Measurements from ENCODE around the gene THRAP3. TPM values are rescaled to one million over a fixed set of nuclear protein-coding genes. Genes with fewer than 3 reads are reported as not detected.

The THRAP3 gene
- total and polyA plus RNA-seq, 2 donors (not counting 3 experiments of a cell fraction or from before 2014, with no cell fraction given), result 38.0 to 144 TPM

GRCh38 chr1:36238433-36238832, 14.2 kb downstream of the THRAP3 start:
- TF ChIP-seq, protein P1, sequence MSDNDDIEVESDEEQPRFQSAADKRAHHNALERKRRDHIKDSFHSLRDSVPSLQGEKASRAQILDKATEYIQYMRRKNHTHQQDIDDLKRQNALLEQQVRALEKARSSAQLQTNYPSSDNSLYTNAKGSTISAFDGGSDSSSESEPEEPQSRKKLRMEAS (IDR thresholded peaks at IDR 0.05; ENCODE audit: insufficient read depth, insufficient read length), result no peak
- TF ChIP-seq GATA2 (IDR thresholded peaks at IDR 0.05; ENCODE audit: insufficient read depth, insufficient read length, low read depth, low read length), result no peak
- TF ChIP-seq JUN (IDR thresholded peaks at IDR 0.05; ENCODE audit: borderline replicate concordance, insufficient read depth, insufficient read length, low read depth), result no peak
- TF ChIP-seq FOS (IDR thresholded peaks at IDR 0.05; ENCODE audit: borderline replicate concordance, insufficient read depth, low read length), result no peak
- TF ChIP-seq EZH2 (IDR thresholded peaks at IDR 0.05; ENCODE audit: borderline replicate concordance, low read depth, low read length, severe bottlenecking), result no peak
- TF ChIP-seq CTCF (IDR thresholded peaks at IDR 0.05; ENCODE audit: extremely low read depth in 1 of 2, insufficient read depth in 1 of 2, low read depth in 1 of 2, low read length in 2 of 2), result no peak
- no peak for TF ChIP-seq POLR2AphosphoS5 (IDR thresholded peaks at IDR 0.05; ENCODE audit: insufficient read depth, low read depth, low read length)
- no peak for TF ChIP-seq POLR2A (IDR thresholded peaks at IDR 0.05; ENCODE audit: low read depth, low read length)
- no peak for TF ChIP-seq MYC (IDR thresholded peaks at IDR 0.05; ENCODE audit: low read depth, low read length)
- no TSS peak for BruUV-seq (replicated peaks)
- Histone ChIP-seq H3K9ac (replicated peaks; ENCODE audit: extremely low read depth, insufficient read depth, low read length) (no peak overlapping the region), H3K36me3 (ENCODE audit: control insufficient read depth in 2 of 2, extremely low read depth in 1 of 2, insufficient read depth in 2 of 2, low read length in 2 of 2) (peaks cover 4 to 8% of the 10 kb centered on the region in 2 experiments), H2AFZ (ENCODE audit: low read depth, low read length) (no peak overlapping the region), H3K9me1 (replicated peaks; ENCODE audit: control insufficient read depth, extremely low read depth, insufficient read depth, low read length) (peaks cover 2% of the 10 kb centered on the region), H3K27ac (ENCODE audit: insufficient read depth, low read depth, low read length) (no peak overlapping the region), H3K79me2 (ENCODE audit: control insufficient read depth, insufficient read depth, low read length) (peaks cover 90% of the 10 kb centered on the region), H3K9me3 (replicated peaks; ENCODE audit: control insufficient read depth, insufficient read depth, low read length) (no peaks in the 10 kb centered on the region), H3K4me2 (ENCODE audit: insufficient read depth, low read length) (no peak overlapping the region), H3K4me1 (ENCODE audit: control insufficient read depth, extremely low read depth, insufficient read depth, low read length) (no peaks in the 10 kb centered on the region), H3K4me3 (replicated peaks in 1 of 3; ENCODE audit: insufficient read depth in 1 of 3, low read depth in 1 of 3, low read length in 3 of 3) (no peak overlapping the region), H4K20me1 (replicated peaks; ENCODE audit: control insufficient read depth, extremely low read depth, insufficient read depth, low read length) (peaks cover 2% of the 10 kb centered on the region), H3K27me3 (ENCODE audit: control insufficient read depth in 2 of 2, insufficient read depth in 2 of 2, low read length in 2 of 2) (no peaks in the 10 kb centered on the region)
- DNase-seq (ENCODE audit: low read depth, low spot score) (no peak), FAIRE-seq (no peak)
- dilution Hi-C loops (cut with MboI; ENCODE audit: extremely low pct_ligation_motif_present, low sequenced_read_pairs) (no loop called here), intact Hi-C loops (cut with micrococcal nuclease) (no loop called here)
- ChIA-PET CTCF (no interaction called here), POLR2A (no interaction called here)
